ENCODE data around the gene FAM200B. TPM values are rescaled to one million over a fixed set of nuclear protein-coding genes. Genes with fewer than 3 reads are reported as not detected.
A peak's percentile ranks its signal among the peaks of the same experiment; 100 is the strongest.

Gene FAM200B
- total RNA-seq, 1 donor, result 28.1 TPM

- no peak for TF ChIP-seq CTCF (IDR thresholded peaks at IDR 0.05; ENCODE audit: insufficient read depth, low read depth, low read length)
- peak; percentile 50 for DNase-seq (ENCODE audit: low read depth)
These were observed 865 bp downstream of the FAM200B start for GRCh38 chr4:15682242-15683142.

GRCh38 chr4:15683143-15683495 lies 1.5 kb downstream of the FAM200B start:
- H3K4me3 ChIP-seq (ENCODE audit: low read depth, low read length), result peak overlapping the region; percentile 78
- no peak for TF ChIP-seq CTCF (IDR thresholded peaks at IDR 0.05; ENCODE audit: insufficient read depth, low read depth, low read length)
- DNase-seq (ENCODE audit: low read depth), result no peak

More at GRCh38 chr4:15682242-15683142, 865 bp downstream of the FAM200B start:
- H3K4me3 ChIP-seq (ENCODE audit: low read depth, low read length), result peak overlapping the region; percentile 78

- no peak for TF ChIP-seq CTCF (IDR thresholded peaks at IDR 0.05; ENCODE audit: insufficient read depth, low read depth, low read length)
- no peak overlapping the region for H3K4me3 ChIP-seq (ENCODE audit: low read depth, low read length)
- DNase-seq (ENCODE audit: low read depth), result no peak
These were observed 2.9 kb downstream of the FAM200B start for GRCh38 chr4:15684498-15684897.

- TF ChIP-seq CTCF (IDR thresholded peaks at IDR 0.05; ENCODE audit: insufficient read depth, low read depth, low read length), result no peak
- no peak for DNase-seq (ENCODE audit: low read depth)
- no peak overlapping the region for H3K4me3 ChIP-seq (ENCODE audit: low read depth, low read length)
These were observed 6.4 kb downstream of the FAM200B start for GRCh38 chr4:15688051-15688450.

GRCh38 chr4:15689540-15689939 lies 7.9 kb downstream of the FAM200B start:
- H3K4me3 ChIP-seq (ENCODE audit: low read depth, low read length), result no peak overlapping the region
- DNase-seq (ENCODE audit: low read depth), result peak; percentile 54

GRCh38 chr4:15690020-15690809 lies 8.6 kb downstream of the FAM200B start:
- peak; percentile 97 for DNase-seq (ENCODE audit: low read depth)
- no peak overlapping the region for H3K4me3 ChIP-seq (ENCODE audit: low read depth, low read length)
- TF ChIP-seq CTCF (IDR thresholded peaks at IDR 0.05; ENCODE audit: insufficient read depth, low read depth, low read length), result no peak

More at GRCh38 chr4:15689540-15689939, 7.9 kb downstream of the FAM200B start:
- no peak for TF ChIP-seq CTCF (IDR thresholded peaks at IDR 0.05; ENCODE audit: insufficient read depth, low read depth, low read length)
